Upper lobe of left lung (tissue), 6 donors: Measurements from ENCODE around the gene B3GNT3. TPM values are rescaled to one million over a fixed set of nuclear protein-coding genes. Genes with fewer than 3 reads are reported as not detected.

Experiments used
- ATAC-seq, 2 donors: fragments of 200-7000 bp; cut with Tn5 transposase; one replicate each; pipeline ENCODE4 v1.9.1; 2022; ENCODE audit warnings: mild to moderate bottlenecking in 2 of 2, moderate library complexity in 2 of 2; ENCODE audit not compliant: low FRiP score in 2 of 2
- DNase-seq, 2 donors: peaks; one replicate each; pipeline ENCODE4 v3.0.0-alpha.2; 2019 to 2020
- H3K27ac ChIP-seq, 4 donors: fragments of 200-600 bp; sonication (generic); one replicate each; pipeline ENCODE4 v1.5.1; 2016 to 2019
- H3K27me3 ChIP-seq, 4 donors: fragments of 200-600 bp; sonication (generic); one replicate each; pipeline ENCODE4 v1.5.1; 2017 to 2019
- H3K36me3 ChIP-seq, 4 donors: fragments of 200-600 bp; sonication (generic); one replicate each; pipeline ENCODE4 v1.5.1; 2016 to 2019
- H3K4me1 ChIP-seq, 4 donors: fragments of 200-600 bp; sonication (generic); one replicate each; pipeline ENCODE4 v1.5.1; 2018 to 2019
- H3K4me3 ChIP-seq, 4 donors: fragments of 200-600 bp; sonication (generic); one replicate each; pipeline ENCODE4 v1.5.1; 2017 to 2019; ENCODE audit warnings: mild to moderate bottlenecking in 2 of 4, moderate library complexity in 1 of 4
- H3K9me3 ChIP-seq, 4 donors: fragments of 200-600 bp; sonication (generic); one replicate each; pipeline ENCODE4 v1.5.1; 2018 to 2019
- CTCF ChIP-seq, 6 experiments: fragments of 450-650 bp in 4 of 6; fragments of 200-600 bp in 2 of 6; sonication (generic) in 2 of 6; IDR thresholded peaks; one replicate each; pipeline ENCODE4 v1.5.1; 2016 to 2019; ENCODE audit warnings: antibody characterized with exemption in 6 of 6
- EP300 ChIP-seq, 4 donors: sonication (generic); formaldehyde crosslinking; IDR thresholded peaks; one replicate each; pipeline ENCODE4 v1.5.1; 2017; ENCODE audit warnings: antibody characterized with exemption in 4 of 4, control low read depth in 2 of 4
- POLR2A ChIP-seq, 4 donors: fragments of 450-650 bp; IDR thresholded peaks; one replicate each; pipeline ENCODE4 v1.5.1; 2016 to 2017; ENCODE audit warnings: antibody characterized with exemption in 4 of 4, mild to moderate bottlenecking in 2 of 4
- POLR2AphosphoS5 ChIP-seq, 2 donors: sonication (generic); formaldehyde crosslinking; IDR thresholded peaks; one replicate each; pipeline ENCODE4 v1.5.1; 2017; ENCODE audit warnings: antibody characterized with exemption in 2 of 2
- WGBS, 2 donors: methylation state at CpG; one replicate each; pipeline ENCODE4 v1.1.5; 2017 to 2018; 5-methylcytosine and 5-hydroxymethylcytosine counted together
- total RNA-seq, 6 donors: library from RNA; depleted of rRNA in 4 of 6; stranded (reverse); fragments of >200 nt in 4 of 6; gene quantifications; one replicate each; pipeline versions ENCODE4 v1.1.0 to v1.2.1, GENCODE V29; 2016 to 2021
- donor health status: DM: no; HTN: no; CAD: no; lungs with moderate emphysema.
- donor health status: DM: no; HTN: yes; CAD: no; lungs with severe emphysema.

Gene B3GNT3
- total RNA-seq, 6 donors from 2014 or later, result 1.0 to 8.8 (median 2.5) TPM; not detected in 1

GRCh38 chr19:17824339-17824738 is 29.4 kb downstream of the B3GNT3 start:
- peaks cover 0 to 15% (median 2%) of the 10 kb centered on the region in 4 donors for H3K36me3 ChIP-seq
- H3K27ac ChIP-seq, result no peak overlapping the region
- no peak for TF ChIP-seq POLR2AphosphoS5 (IDR thresholded peaks at IDR 0.05)
- TF ChIP-seq POLR2A (IDR thresholded peaks at IDR 0.05), result no peak
- no peak for TF ChIP-seq EP300 (IDR thresholded peaks at IDR 0.05)
- no peak for TF ChIP-seq CTCF (IDR thresholded peaks at IDR 0.05)
- H3K4me3 ChIP-seq, result no peak overlapping the region
- H3K4me1 ChIP-seq, result no peaks in the 10 kb centered on the region
- no peak for ATAC-seq
- peak in 1 of 2 donors; percentile 19 for DNase-seq
- H3K27me3 ChIP-seq, result no peaks in the 10 kb centered on the region
- 48 to 70% methylated on average over 2 to 7 of the region's 8 CpGs for WGBS, 2 donors
- no peaks in the 10 kb centered on the region for H3K9me3 ChIP-seq

- Histone ChIP-seq H3K9me3 (no peaks in the 10 kb centered on the region), H3K27ac (no peak overlapping the region), H3K4me3 (no peak overlapping the region), H3K4me1 (peaks cover 0 to 19% (median 0%) of the 10 kb centered on the region in 4 donors), H3K36me3 (peaks cover 0 to 32% (median 4%) of the 10 kb centered on the region in 4 donors), H3K27me3 (no peaks in the 10 kb centered on the region)
- no peak for DNase-seq
- 90 to 93% methylated on average over 6 to 13 of the region's 13 CpGs for WGBS, 2 donors
- TF ChIP-seq POLR2A (IDR thresholded peaks at IDR 0.05) (no peak), CTCF (IDR thresholded peaks at IDR 0.05) (no peak), POLR2AphosphoS5 (IDR thresholded peaks at IDR 0.05) (no peak), EP300 (IDR thresholded peaks at IDR 0.05) (no peak)
- no peak for ATAC-seq
These were observed 31.6 kb downstream of the B3GNT3 start for GRCh38 chr19:17826508-17827056.

- Histone ChIP-seq H3K4me1 (peaks cover 0 to 19% (median 0%) of the 10 kb centered on the region in 4 donors), H3K36me3 (peaks cover 0 to 65% (median 4%) of the 10 kb centered on the region in 4 donors), H3K9me3 (no peaks in the 10 kb centered on the region), H3K27me3 (no peaks in the 10 kb centered on the region), H3K27ac (no peak overlapping the region), H3K4me3 (peak overlapping the region in 2 of 4 donors; percentile 12 to 17)
- 34 to 56% methylated on average over 23 to 29 of the region's 29 CpGs for WGBS, 2 donors
- no peak for ATAC-seq
- DNase-seq, result peak in 1 of 2 donors; percentile 60
- TF ChIP-seq EP300 (IDR thresholded peaks at IDR 0.05), result no peak
These were observed 35.1 kb downstream of the B3GNT3 start for GRCh38 chr19:17829855-17830566.

GRCh38 chr19:17830567-17831418 is 35.9 kb downstream of the B3GNT3 start:
- H3K9me3 ChIP-seq, result no peaks in the 10 kb centered on the region
- no peak for TF ChIP-seq CTCF (IDR thresholded peaks at IDR 0.05)
- TF ChIP-seq EP300 (IDR thresholded peaks at IDR 0.05), result no peak
- no peak for TF ChIP-seq POLR2AphosphoS5 (IDR thresholded peaks at IDR 0.05)
- no peak for TF ChIP-seq POLR2A (IDR thresholded peaks at IDR 0.05)
- WGBS, 2 donors, result 48 to 60% methylated on average over 9 to 26 of the region's 50 CpGs
- no peak overlapping the region for H3K27ac ChIP-seq
- peak overlapping the region in 2 of 4 donors; percentile 26 to 30 for H3K4me3 ChIP-seq
- no peaks in the 10 kb centered on the region for H3K27me3 ChIP-seq
- peak; percentile 46 to 83 for DNase-seq
- peaks cover 0 to 73% (median 7%) of the 10 kb centered on the region in 4 donors for H3K36me3 ChIP-seq
- peaks cover 0 to 19% (median 0%) of the 10 kb centered on the region in 4 donors for H3K4me1 ChIP-seq
- peak; percentile 49 to 67 for ATAC-seq

- no peaks in the 10 kb centered on the region for H3K27me3 ChIP-seq
- no peak overlapping the region for H3K27ac ChIP-seq
- no peaks in the 10 kb centered on the region for H3K9me3 ChIP-seq
- peaks cover 0 to 19% (median 0%) of the 10 kb centered on the region in 4 donors for H3K4me1 ChIP-seq
- 63 to 83% methylated on average over 22 to 25 of the region's 25 CpGs for WGBS, 2 donors
- ATAC-seq, result peak in 1 of 2 donors; percentile 12
- H3K36me3 ChIP-seq, result peaks cover 0 to 75% (median 8%) of the 10 kb centered on the region in 4 donors
- peak overlapping the region in 2 of 4 donors; percentile 26 to 30 for H3K4me3 ChIP-seq
- no peak for TF ChIP-seq EP300 (IDR thresholded peaks at IDR 0.05)
- TF ChIP-seq CTCF (IDR thresholded peaks at IDR 0.05), result no peak
- TF ChIP-seq POLR2AphosphoS5 (IDR thresholded peaks at IDR 0.05), result no peak
- TF ChIP-seq POLR2A (IDR thresholded peaks at IDR 0.05), result no peak
- peak in 1 of 2 donors; percentile 82 for DNase-seq
These were observed 36.5 kb downstream of the B3GNT3 start for GRCh38 chr19:17831419-17831888.
